CD4-positive, alpha-beta memory T cell (primary cell): ENCODE results near the gene ATRAID. TPM values are rescaled to one million over a fixed set of nuclear protein-coding genes. Genes with fewer than 3 reads are reported as not detected.
A peak's percentile ranks its signal among the peaks of the same experiment; 100 is the strongest.

Source experiments
- CTCF ChIA-PET: fragments of 350-600 bp; sonication (Branson Sonifier 250); formaldehyde crosslinking; loops from one replicate; lab custom pipeline; 2021; ENCODE audit warnings: inconsistent platforms; ENCODE audit not compliant: partially characterized antibody; lab: Charles Lee
- POLR2A ChIA-PET: fragments of 350-600 bp; sonication (Branson Sonifier 250); formaldehyde crosslinking; loops from one replicate; lab custom pipeline; 2021; ENCODE audit not compliant: partially characterized antibody; lab: Charles Lee
- DNase-seq, 5 donors: peaks; one replicate each; pipeline versions ENCODE4 v3.0.0 to v3.0.0-alpha.2; 2020 to 2022; ENCODE audit warnings: mixed read lengths in 1 of 5
- H3K27ac ChIP-seq: one replicate; pipeline ENCODE4 v1.7.0; 2013; ENCODE audit warnings: low read depth, low read length
- H3K27me3 ChIP-seq: 2 replicates; pipeline ENCODE4 v1.7.0; 2013; ENCODE audit warnings: mild to moderate bottlenecking, low read length, moderate library complexity; ENCODE audit not compliant: insufficient read depth
- H3K36me3 ChIP-seq: 2 replicates; pipeline ENCODE4 v1.7.0; 2013; ENCODE audit warnings: mild to moderate bottlenecking, low read length, moderate library complexity; ENCODE audit not compliant: insufficient read depth
- H3K4me1 ChIP-seq: 2 replicates; pipeline ENCODE4 v1.7.0; 2013; ENCODE audit warnings: mild to moderate bottlenecking, low read length, moderate library complexity; ENCODE audit not compliant: insufficient read depth
- H3K4me3 ChIP-seq, 2 donors: one replicate each; pipeline ENCODE4 v1.7.0; 2013; ENCODE audit warnings: low read length in 2 of 2, mild to moderate bottlenecking in 1 of 2
- H3K9me3 ChIP-seq, 2 donors: one replicate each; pipeline ENCODE4 v1.7.0; 2013; ENCODE audit warnings: low read length in 2 of 2, control low read depth in 1 of 2; ENCODE audit not compliant: control insufficient read depth in 1 of 2
- H3K27ac Mint-ChIP-seq, 7 donors: one replicate each; pipeline ENCODE4 v1.8.0; 2020 to 2021; ENCODE audit warnings: mixed read lengths in 7 of 7, mild to moderate bottlenecking in 6 of 7, inconsistent platforms in 3 of 7, moderate library complexity in 3 of 7
- H3K27me3 Mint-ChIP-seq, 2 donors: one replicate each; pipeline ENCODE4 v1.8.0; 2020 to 2021; ENCODE audit warnings: mixed read lengths in 2 of 2
- H3K36me3 Mint-ChIP-seq, 2 donors: one replicate each; pipeline ENCODE4 v1.8.0; 2020 to 2021; ENCODE audit warnings: mixed read lengths in 2 of 2, inconsistent platforms in 1 of 2, mild to moderate bottlenecking in 1 of 2
- H3K4me1 Mint-ChIP-seq, 4 donors: one replicate each; pipeline ENCODE4 v1.8.0; 2020 to 2021; ENCODE audit warnings: mixed read lengths in 4 of 4, mild to moderate bottlenecking in 1 of 4
- H3K4me3 Mint-ChIP-seq, 8 donors: one replicate each; pipeline ENCODE4 v1.8.0; 2020 to 2021; ENCODE audit warnings: mixed read lengths in 8 of 8, mild to moderate bottlenecking in 7 of 8, moderate library complexity in 6 of 8, inconsistent platforms in 3 of 8
- H3K9me3 Mint-ChIP-seq, 8 donors: one replicate each; pipeline ENCODE4 v1.8.0; 2020 to 2021; ENCODE audit warnings: mixed read lengths in 8 of 8, mild to moderate bottlenecking in 5 of 8, inconsistent platforms in 3 of 8, moderate library complexity in 1 of 8
- intact Hi-C: fragments of 100-400 bp; cut with micrococcal nuclease; formaldehyde crosslinking; loops from one replicate; pipeline ENCODE4 v1.15.1; 2023
- polyA plus RNA-seq, 2 donors: library from polyadenylated mRNA; unstranded; fragments of 300-500 nt; fragmentation: Illumina TruSeq; gene quantifications; one replicate each; pipeline ENCODE4 v1.2.3, GENCODE V29; 2021
- total RNA-seq, 2 experiments: library from RNA; stranded (reverse); gene quantifications; one replicate each; pipeline ENCODE4 v1.2.3, GENCODE V29; 2021

Gene ATRAID
- total and polyA plus RNA-seq, 4 experiments from 2014 or later = 103 to 443 (median 194) TPM

- H3K27ac Mint-ChIP-seq = peak overlapping the region; percentile 97 to 100 (median 100)
- H3K4me1 ChIP-seq = peaks cover 23% of the 10 kb centered on the region
- ChIA-PET POLR2A (interaction anchor here (0.5 to 2.7 kb wide), 16 partner anchors 8 to 161 kb away, joined by 3 to 14 read pairs (median 4); partner anchors contain the start of genes ABHD1, AGBL5, KHK and OST4), CTCF (interaction anchor here (0.9 to 1.1 kb wide), 2 partner anchors 43 to 45 kb away, joined by 3 read pairs; no protein-coding TSS in a partner anchor)
- peak overlapping the region; percentile 99 for H3K27ac ChIP-seq
- peaks cover 0 to 5% (median 0%) of the 10 kb centered on the region in 8 donors for H3K9me3 Mint-ChIP-seq
- H3K36me3 ChIP-seq = peaks cover 10% of the 10 kb centered on the region
- H3K27me3 ChIP-seq = no peaks in the 10 kb centered on the region
- intact Hi-C loops = loop anchor here (1.0 to 10.0 kb wide), 6 partner anchors 79 to 1848 kb away; partner anchors contain the start of genes EIF2B4, KHK, NRBP1 and PPM1G
- H3K27me3 Mint-ChIP-seq = no peaks in the 10 kb centered on the region
- peak overlapping the region; percentile 71 to 94 for H3K4me3 ChIP-seq
- H3K4me1 Mint-ChIP-seq = peaks cover 26 to 45% (median 36%) of the 10 kb centered on the region in 4 donors
- H3K4me3 Mint-ChIP-seq = peak overlapping the region; percentile 95 to 100 (median 100)
- H3K36me3 Mint-ChIP-seq = peaks cover 3 to 47% of the 10 kb centered on the region in 2 donors
- no peaks in the 10 kb centered on the region for H3K9me3 ChIP-seq
- peak in 4 of 5 donors; percentile 75 to 87 (median 81) for DNase-seq
Measured at GRCh38 chr2:27212626-27213471, 1.0 kb downstream of the ATRAID start.

GRCh38 chr2:27214941-27215340, 3.1 kb downstream of the ATRAID start:
- ChIA-PET CTCF (no interaction called here), POLR2A (interaction anchor here (0.9 to 1.2 kb wide), 2 partner anchors 50 to 144 kb away, joined by 3 to 4 read pairs; partner anchors contain the start of gene OST4)
- no peak for DNase-seq
- Histone ChIP-seq H3K27ac (no peak overlapping the region), H3K4me1 (peaks cover 35% of the 10 kb centered on the region), H3K36me3 (peaks cover 10% of the 10 kb centered on the region), H3K4me3 (no peak overlapping the region), H3K27me3 (no peaks in the 10 kb centered on the region), H3K9me3 (no peaks in the 10 kb centered on the region)
- peaks cover 32 to 52% (median 40%) of the 10 kb centered on the region in 4 donors for H3K4me1 Mint-ChIP-seq
- intact Hi-C loops = loop anchor here (5.0 to 10.0 kb wide), 4 partner anchors 47 to 1850 kb away; partner anchors contain the start of genes NRBP1, PPM1G and SLC30A3
- peaks cover 7 to 33% of the 10 kb centered on the region in 2 donors for H3K36me3 Mint-ChIP-seq
- H3K4me3 Mint-ChIP-seq = no peak overlapping the region
- H3K9me3 Mint-ChIP-seq = peaks cover 0 to 5% (median 0%) of the 10 kb centered on the region in 8 donors
- H3K27ac Mint-ChIP-seq = peak overlapping the region in 4 of 7 donors; percentile 22 to 97 (median 59)
- no peaks in the 10 kb centered on the region for H3K27me3 Mint-ChIP-seq

- Histone ChIP-seq H3K36me3 (peaks cover 10% of the 10 kb centered on the region), H3K27me3 (no peaks in the 10 kb centered on the region), H3K4me1 (peaks cover 29% of the 10 kb centered on the region), H3K27ac (peak overlapping the region; percentile 78), H3K4me3 (peak overlapping the region in 1 of 2 donors; percentile 84), H3K9me3 (no peaks in the 10 kb centered on the region)
- ChIA-PET POLR2A (interaction anchor here (0.7 to 0.9 kb wide), 2 partner anchors 15 to 131 kb away, joined by 3 read pairs; no protein-coding TSS in a partner anchor), CTCF (no interaction called here)
- intact Hi-C loops = loop anchor here (5.0 to 10.0 kb wide), 3 partner anchors 46 to 1852 kb away; partner anchors contain the start of genes PPM1G and SLC30A3
- Mint-ChIP-seq H3K4me3 (peak overlapping the region; percentile 90 to 97 (median 95)), H3K4me1 (peaks cover 26 to 44% (median 35%) of the 10 kb centered on the region in 4 donors), H3K27ac (peak overlapping the region; percentile 82 to 97 (median 94)), H3K9me3 (peaks cover 0 to 5% (median 0%) of the 10 kb centered on the region in 8 donors), H3K36me3 (peaks cover 18 to 43% of the 10 kb centered on the region in 2 donors), H3K27me3 (no peaks in the 10 kb centered on the region)
- no peak for DNase-seq
Measured at GRCh38 chr2:27216416-27217137, 4.7 kb downstream of the ATRAID start.

GRCh38 chr2:27217173-27218121, 5.6 kb downstream of the ATRAID start, which contains the start of gene CAD:
TSS of gene CAD (plus strand) at chr2:27217369. CDS start at chr2:27217552, 183 bp downstream.
- intact Hi-C loops = loop anchor here (5.0 to 10.0 kb wide), 3 partner anchors 45 to 1853 kb away; partner anchors contain the start of genes PPM1G and SLC30A3
- Mint-ChIP-seq H3K4me1 (peaks cover 26 to 42% (median 35%) of the 10 kb centered on the region in 4 donors), H3K9me3 (peaks cover 0 to 5% (median 0%) of the 10 kb centered on the region in 8 donors), H3K27me3 (no peaks in the 10 kb centered on the region), H3K4me3 (peak within 1 kb of the TSS; percentile 90 to 97 (median 95)), H3K36me3 (peaks cover 24 to 47% of the 10 kb centered on the region in 2 donors), H3K27ac (peak within 1 kb of the TSS; percentile 82 to 97 (median 94))
- POLR2A ChIA-PET = interaction anchor here (0.7 to 0.9 kb wide), 3 partner anchors 16 to 132 kb away, joined by 3 read pairs; no protein-coding TSS in a partner anchor
- CTCF ChIA-PET = interaction anchor here (0.6 kb wide), 1 partner anchor 59 kb away, joined by 3 read pairs; no protein-coding TSS in a partner anchor
- DNase-seq = peak; percentile 81 to 85 (median 82)
- H3K27me3 ChIP-seq = no peaks in the 10 kb centered on the region
- H3K36me3 ChIP-seq = peaks cover 13% of the 10 kb centered on the region
- peak within 1 kb of the TSS; percentile 78 for H3K27ac ChIP-seq
- H3K4me3 ChIP-seq = peak within 1 kb of the TSS; percentile 37 to 84
- peaks cover 29% of the 10 kb centered on the region for H3K4me1 ChIP-seq
- no peaks in the 10 kb centered on the region for H3K9me3 ChIP-seq

GRCh38 chr2:27218614-27219013, 6.8 kb downstream of the ATRAID start:
- intact Hi-C loops = loop anchor here (5.0 to 10.0 kb wide), 3 partner anchors 44 to 1854 kb away; partner anchors contain the start of genes PPM1G and SLC30A3
- Histone ChIP-seq H3K4me1 (peaks cover 18% of the 10 kb centered on the region), H3K9me3 (no peaks in the 10 kb centered on the region), H3K4me3 (no peak overlapping the region), H3K27ac (no peak overlapping the region), H3K27me3 (no peaks in the 10 kb centered on the region), H3K36me3 (peaks cover 21% of the 10 kb centered on the region)
- POLR2A ChIA-PET = interaction anchor here (0.9 kb wide), 1 partner anchor 14 kb away, joined by 3 read pairs; no protein-coding TSS in a partner anchor
- Mint-ChIP-seq H3K27me3 (no peaks in the 10 kb centered on the region), H3K9me3 (peaks cover 0 to 5% (median 0%) of the 10 kb centered on the region in 8 donors), H3K4me3 (peak overlapping the region in 5 of 8 donors; percentile 44 to 96 (median 95)), H3K36me3 (peaks cover 31 to 49% of the 10 kb centered on the region in 2 donors), H3K27ac (peak overlapping the region in 5 of 7 donors; percentile 42 to 94 (median 65)), H3K4me1 (peaks cover 19 to 30% (median 26%) of the 10 kb centered on the region in 4 donors)
- CTCF ChIA-PET = interaction anchor here (1.4 kb wide), 1 partner anchor 61 kb away, joined by 6 read pairs; no protein-coding TSS in a partner anchor
- DNase-seq = no peak
